Motor neuron (in vitro differentiated cells): ENCODE data around the gene UBALD2. TPM values are rescaled to one million over a fixed set of nuclear protein-coding genes. Genes with fewer than 3 reads are reported as not detected.
"Not testable (repeated sequence)": the region's sequence is repeated elsewhere in the genome, so short reads cannot be mapped to it uniquely, and the experiment has no call there.

ENCODE experiments used
- ATAC-seq, 8 experiments: fragments of 200-7000 bp; cut with Tn5 transposase; replicated peaks in 6 of 8; 2 replicates each; pipeline ENCODE4 v1.8.0; 2021; ENCODE audit warnings: mild to moderate bottlenecking in 8 of 8, moderate library complexity in 8 of 8
- H3K27ac ChIP-seq, 2 donors: fragments of 250-450 bp; sonication (Bioruptor Pico); 2 replicates each; pipeline ENCODE4 v1.9.0; 2021; ENCODE audit warnings: antibody characterized with exemption in 2 of 2, mild to moderate bottlenecking in 2 of 2, moderate library complexity in 1 of 2
- H3K4me1 ChIP-seq, 2 donors: fragments of 250-450 bp; sonication (Bioruptor Pico); replicated peaks in 1 of 2; 2 replicates each; pipeline ENCODE4 v1.6.1; 2021; ENCODE audit warnings: antibody characterized with exemption in 2 of 2, mild to moderate bottlenecking in 2 of 2, moderate library complexity in 1 of 2
- H3K4me3 ChIP-seq, 5 donors: fragments of 250-450 bp; sonication (Bioruptor Pico); 2 replicates each; pipeline ENCODE4 v1.9.0; 2021; ENCODE audit warnings: antibody characterized with exemption in 5 of 5, mild to moderate bottlenecking in 5 of 5, moderate library complexity in 4 of 5
- WGBS, 10 experiments: fragments of 450-650 bp; shearing (Covaris generic); methylation state at CpG; one replicate each; pipeline ENCODE4 v1.0.0; 2022; 5-methylcytosine and 5-hydroxymethylcytosine counted together
- in situ Hi-C, 9 experiments: fragments of 400-800 bp; cut with MboI; loops; one replicate each; pipeline ENCODE4 v1.15.0; 2021; ENCODE audit warnings: low sequenced_read_pairs in 9 of 9, low pct_unique_long_range_greater_than_20kb in 2 of 9; ENCODE audit not compliant: unreplicated experiment in 9 of 9
- total RNA-seq, 8 experiments: library from RNA; unstranded; fragments of 300-600 nt; gene quantifications; 2 replicates each; pipeline versions ENCODE4 v1.2.3 to v1.2.4, GENCODE V29; 2022

The UBALD2 gene
- total RNA-seq, 8 experiments from 2014 or later: 11.7 to 34.6 (median 21.3) TPM

- H3K27ac ChIP-seq: no peak overlapping the region
- peaks cover 10% of the 10 kb centered on the region in 2 donors for H3K4me1 ChIP-seq
- no peak for ATAC-seq
- 81 to 100% (median 95%) methylated on average over 1 to 4 of the region's 6 CpGs; no CpG with 5 or more reads in 4 of the 10 experiments for WGBS, 10 experiments
- in situ Hi-C loops: no loop called here
- no peak overlapping the region for H3K4me3 ChIP-seq
Measured at GRCh38 chr17:76250141-76250540, 15.0 kb upstream of the UBALD2 start.

DNA sequence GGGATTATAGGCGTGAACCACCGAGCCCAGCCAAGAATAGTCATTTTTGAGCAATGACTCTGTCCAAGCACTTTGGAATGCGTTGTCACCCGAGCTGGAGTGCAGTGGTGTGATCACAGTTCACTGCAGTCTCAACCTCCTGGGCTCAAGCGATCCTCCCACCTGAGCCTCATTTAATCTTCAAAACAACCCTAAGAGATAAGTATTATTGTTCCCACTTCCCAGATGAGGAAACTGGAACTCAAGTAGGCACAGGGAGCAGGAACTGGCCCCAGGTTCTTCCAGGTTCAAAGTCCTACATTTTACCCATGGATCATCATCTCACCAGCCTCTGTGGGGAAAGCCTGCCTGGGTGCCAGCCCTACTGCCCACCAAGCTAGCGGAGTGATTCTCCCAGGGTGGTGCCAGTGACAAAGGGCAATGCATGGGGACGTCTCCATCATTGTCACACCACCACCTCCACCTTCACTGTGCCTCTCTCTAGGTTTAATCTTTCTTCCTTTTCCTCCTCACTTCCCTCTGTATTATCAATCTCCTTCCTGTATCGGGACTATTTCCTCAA lies 13.6 kb upstream of the UBALD2 start:
- WGBS, 10 experiments: 62 to 100% (median 92%) methylated on average over 1 to 7 of the region's 8 CpGs; no CpG with 5 or more reads in 2 of the 10 experiments
- Histone ChIP-seq H3K4me3 (no peak overlapping the region), H3K4me1 (peaks cover 7 to 10% of the 10 kb centered on the region in 2 donors), H3K27ac (no peak overlapping the region)
- no peak for ATAC-seq
- in situ Hi-C loops: no loop called here

GRCh38 chr17:76252040-76252954 lies 12.9 kb upstream of the UBALD2 start:
- WGBS, 10 experiments: 7 to 93% (median 64%) methylated on average over 3 to 9 of the region's 11 CpGs
- in situ Hi-C loops: no loop called here
- peak in 5 of 8 experiments; percentile 24 to 97 (median 46) for ATAC-seq
- H3K4me1 ChIP-seq: peaks cover 5 to 6% of the 10 kb centered on the region in 2 donors
- no peak overlapping the region for H3K27ac ChIP-seq
- H3K4me3 ChIP-seq: no peak overlapping the region

DNA sequence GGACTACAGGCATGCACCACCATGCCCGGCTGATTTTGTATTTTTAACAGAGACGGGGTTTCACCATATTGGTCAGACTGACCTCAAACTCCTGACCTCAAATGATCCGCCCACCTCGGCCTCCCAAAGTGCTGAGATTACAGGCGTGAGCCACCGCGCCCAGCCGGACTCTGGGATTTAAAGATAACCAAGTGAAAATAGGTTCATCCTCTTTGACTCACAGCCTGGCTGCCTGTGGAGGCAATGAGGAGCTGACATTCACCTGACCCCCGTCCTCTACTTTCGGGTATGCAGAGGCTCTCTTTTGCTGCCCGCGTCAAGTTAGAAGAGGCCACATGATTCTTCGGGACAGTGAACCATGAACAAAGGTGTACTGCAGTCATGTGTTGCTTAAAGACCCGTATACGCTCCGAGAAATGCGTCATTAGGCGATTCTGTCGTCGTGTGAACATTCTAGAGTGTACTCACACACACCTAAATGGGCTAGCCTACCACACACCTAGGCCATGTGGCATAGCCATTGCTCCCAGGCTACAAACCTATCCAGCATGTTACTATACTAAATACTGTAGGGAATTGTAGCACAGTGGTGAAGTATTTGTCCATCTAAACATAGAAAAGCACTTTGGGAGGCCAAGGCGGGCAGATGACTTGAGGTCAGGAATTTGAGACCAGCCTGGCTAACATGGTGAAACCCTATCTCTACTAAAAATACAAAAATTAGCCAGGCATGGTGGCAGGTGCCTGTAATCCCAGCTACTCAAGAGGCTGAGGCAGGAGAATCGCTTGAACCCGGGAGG lies 12.0 kb upstream of the UBALD2 start:
- H3K4me3 ChIP-seq, ATAC-seq, H3K27ac ChIP-seq, in situ Hi-C loops, H3K4me1 ChIP-seq: not testable (repeated sequence)
- WGBS, 10 experiments: 71 to 100% (median 89%) methylated on average over 1 to 14 of the region's 23 CpGs; no CpG with 5 or more reads in 1 of the 10 experiments

- ATAC-seq: no peak
- Histone ChIP-seq H3K4me1 (peaks cover 7 to 10% of the 10 kb centered on the region in 2 donors), H3K27ac (no peak overlapping the region), H3K4me3 (no peak overlapping the region)
- WGBS, 10 experiments: 60 to 93% (median 77%) methylated on average over 1 to 6 of the region's 7 CpGs; no CpG with 5 or more reads in 2 of the 10 experiments
- in situ Hi-C loops: no loop called here
Measured at GRCh38 chr17:76253841-76254240, 11.3 kb upstream of the UBALD2 start.

- 57 to 100% (median 87%) methylated on average over 1 to 5 of the region's 5 CpGs; no CpG with 5 or more reads in 1 of the 10 experiments for WGBS, 10 experiments
- peaks cover 11 to 13% of the 10 kb centered on the region in 2 donors for H3K4me1 ChIP-seq
- ATAC-seq: no peak
- in situ Hi-C loops: no loop called here
- H3K27ac ChIP-seq: no peak overlapping the region
- H3K4me3 ChIP-seq: no peak overlapping the region
Measured at GRCh38 chr17:76254275-76254674, 10.9 kb upstream of the UBALD2 start.

DNA sequence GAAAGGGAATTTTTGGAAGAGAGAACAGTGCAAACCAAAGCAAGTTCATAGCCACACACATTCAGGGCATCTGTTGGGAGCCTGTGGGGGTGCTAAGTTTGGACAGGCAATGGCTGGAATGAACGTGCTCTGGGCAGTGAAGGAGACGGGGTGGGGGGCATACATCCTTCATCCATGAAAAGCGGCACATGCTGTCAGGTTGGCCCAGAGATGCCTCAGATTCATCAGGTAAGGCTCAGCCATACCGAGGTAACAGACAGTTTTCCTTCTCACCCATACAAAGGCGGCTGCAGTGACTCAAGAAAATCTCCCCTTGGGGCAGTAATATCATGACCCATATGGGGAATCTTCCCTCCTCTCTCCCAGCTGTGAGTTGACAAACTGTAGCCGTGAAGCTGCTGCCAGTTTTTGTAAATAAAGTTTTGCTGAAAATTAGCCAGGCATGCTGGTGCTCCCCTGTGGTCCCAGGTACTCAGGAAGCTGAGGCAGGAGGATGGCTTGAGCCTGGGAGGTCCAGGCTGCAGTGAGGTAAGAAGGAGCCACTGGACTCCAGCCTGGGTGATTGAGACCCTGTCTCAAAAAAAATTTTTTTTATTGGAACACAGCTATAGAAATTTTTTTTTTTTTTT lies 9.2 kb upstream of the UBALD2 start:
- peaks cover 22 to 25% of the 10 kb centered on the region in 2 donors for H3K4me1 ChIP-seq
- in situ Hi-C loops: no loop called here
- no peak for ATAC-seq
- no peak overlapping the region for H3K4me3 ChIP-seq
- 38 to 100% (median 80%) methylated on average over 1 to 4 of the region's 6 CpGs; no CpG with 5 or more reads in 4 of the 10 experiments for WGBS, 10 experiments
- H3K27ac ChIP-seq: no peak overlapping the region

DNA sequence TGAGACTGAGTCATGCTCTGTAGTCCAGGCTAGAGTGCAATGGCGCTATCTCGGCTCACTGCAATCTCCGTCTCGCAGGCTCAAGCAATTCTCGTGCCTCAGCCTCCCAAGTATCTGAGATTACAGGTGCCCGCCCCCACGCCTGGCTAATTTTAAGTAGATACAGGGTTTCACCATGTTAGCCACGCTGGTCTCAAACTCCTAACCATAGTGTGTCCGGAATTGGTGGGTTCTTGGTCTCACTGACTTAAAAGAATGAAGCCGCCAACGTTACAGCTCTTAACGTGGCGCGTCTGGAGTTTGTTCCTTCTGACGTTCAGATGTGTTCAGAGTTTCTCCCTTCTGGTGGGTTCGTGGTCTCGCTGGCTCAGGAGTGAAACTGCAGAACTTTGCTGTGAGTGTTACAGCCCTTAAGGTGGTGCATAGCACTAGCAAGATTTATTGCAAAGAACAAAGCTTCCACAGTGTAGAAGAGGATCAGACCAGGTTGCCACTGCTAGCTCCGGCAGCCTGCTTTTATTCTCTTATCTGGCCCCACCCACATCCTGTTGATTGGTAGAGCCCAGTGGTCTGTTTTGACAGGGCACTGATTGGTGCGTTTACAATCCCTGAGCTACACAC lies 8.6 kb upstream of the UBALD2 start:
- ATAC-seq: peak in 1 of 8 experiments; percentile 59
- H3K27ac ChIP-seq, in situ Hi-C loops, H3K4me3 ChIP-seq: not testable (repeated sequence)
- peaks cover 22 to 25% of the 10 kb centered on the region in 2 donors for H3K4me1 ChIP-seq
- WGBS, 10 experiments: 17 to 92% (median 86%) methylated on average over 1 to 11 of the region's 19 CpGs; no CpG with 5 or more reads in 2 of the 10 experiments

DNA sequence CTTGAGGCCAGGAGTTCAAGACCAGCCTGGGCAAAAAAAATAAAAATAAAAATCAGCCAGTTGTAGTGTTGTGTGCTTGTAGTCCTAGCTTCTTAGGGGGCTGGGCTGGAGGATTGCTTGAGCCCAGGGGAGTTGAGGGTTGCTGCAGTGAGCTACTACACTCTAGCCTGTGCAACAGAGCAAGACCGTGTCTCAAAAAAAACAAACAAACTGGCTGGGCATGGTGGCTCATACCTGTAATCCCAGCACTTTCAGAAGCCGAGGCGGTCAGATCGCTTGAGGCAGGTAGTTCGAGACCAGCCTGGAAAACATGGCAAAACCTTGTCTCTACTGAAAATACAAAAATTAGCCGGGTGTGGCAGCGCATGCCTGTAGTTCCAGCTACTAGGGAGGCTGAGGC lies 4.9 kb upstream of the UBALD2 start:
- ATAC-seq: no peak
- in situ Hi-C loops: no loop called here
- WGBS, 10 experiments: 83 to 100% (median 94%) methylated on average over 2 to 7 of the region's 7 CpGs; no CpG with 5 or more reads in 4 of the 10 experiments
- Histone ChIP-seq H3K4me3 (no peak overlapping the region), H3K27ac (peak overlapping the region in 1 of 2 donors; percentile 15), H3K4me1 (peaks cover 22 to 26% of the 10 kb centered on the region in 2 donors)

- H3K27ac ChIP-seq: no peak overlapping the region
- no peak overlapping the region for H3K4me3 ChIP-seq
- ATAC-seq: no peak
- in situ Hi-C loops: no loop called here
- H3K4me1 ChIP-seq: peaks cover 22 to 26% of the 10 kb centered on the region in 2 donors
- 73 to 100% (median 83%) methylated on average over 1 to 5 of the region's 5 CpGs; no CpG with 5 or more reads in 1 of the 10 experiments for whole genome bisulfite sequencing, 10 experiments
Measured at GRCh38 chr17:76260669-76261068, 4.5 kb upstream of the UBALD2 start.

DNA sequence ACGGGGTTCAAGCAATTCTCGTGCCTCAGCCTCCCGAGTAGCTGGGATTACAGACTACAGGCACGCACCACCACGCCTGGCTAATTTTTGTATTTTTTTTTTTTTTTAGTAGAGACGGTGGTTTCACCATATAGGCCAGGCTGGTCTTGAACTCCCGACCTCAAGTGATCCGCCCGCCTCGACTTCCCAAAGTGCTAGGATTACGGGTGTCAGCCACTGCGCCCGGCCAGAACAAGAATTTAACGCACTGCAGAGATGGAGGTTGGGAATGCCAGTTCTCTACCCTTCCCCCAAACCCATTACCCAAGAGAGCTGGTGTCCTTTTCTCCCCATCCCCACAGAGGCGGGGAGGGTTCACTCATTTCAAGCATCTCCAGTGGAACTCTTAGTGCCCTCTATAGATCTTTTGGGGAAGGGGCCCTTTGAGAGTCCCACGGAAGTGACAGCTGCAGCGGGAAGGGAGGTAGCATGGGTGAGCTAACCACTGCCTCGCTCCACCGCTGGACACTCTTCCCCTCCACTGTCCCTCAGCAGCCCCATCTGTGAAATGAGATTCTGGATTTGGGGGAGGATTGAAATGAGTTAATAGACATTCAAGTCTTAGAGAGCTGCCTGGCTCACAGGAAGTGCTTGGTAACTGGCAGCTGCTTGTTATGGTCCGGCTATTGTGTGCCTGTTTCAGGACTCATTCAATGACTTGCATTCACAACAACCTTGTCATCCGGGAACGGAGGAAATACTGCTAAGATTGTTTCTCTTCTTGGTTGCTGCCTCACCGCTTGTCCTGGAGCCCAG lies 3.5 kb upstream of the UBALD2 start:
- in situ Hi-C loops: no loop called here

More for the DNA sequence above, 3.5 kb upstream of the UBALD2 start:
- no peak overlapping the region for H3K27ac ChIP-seq
- H3K4me1 ChIP-seq: peaks cover 23 to 27% of the 10 kb centered on the region in 2 donors
- ATAC-seq: no peak
- 70 to 100% (median 80%) methylated on average over 1 to 17 of the region's 23 CpGs; no CpG with 5 or more reads in 1 of the 10 experiments for WGBS, 10 experiments
- no peak overlapping the region for H3K4me3 ChIP-seq
